Measurements from ENCODE around the gene HADHB. TPM values are rescaled to one million over a fixed set of nuclear protein-coding genes. Genes with fewer than 3 reads are reported as not detected.

Gene HADHB
- total and polyA plus RNA-seq, 8 donors = 120 to 150 (median 131) TPM

GRCh38 chr2:26197516-26197915 lies 47.2 kb upstream of the HADHB start:
- H3K4me3 ChIP-seq = no peak overlapping the region
- no peaks in the 10 kb centered on the region for H3K27me3 ChIP-seq
- DNase-seq = no peak
- H3K9me3 ChIP-seq = no peaks in the 10 kb centered on the region
- TF ChIP-seq, protein P1, sequence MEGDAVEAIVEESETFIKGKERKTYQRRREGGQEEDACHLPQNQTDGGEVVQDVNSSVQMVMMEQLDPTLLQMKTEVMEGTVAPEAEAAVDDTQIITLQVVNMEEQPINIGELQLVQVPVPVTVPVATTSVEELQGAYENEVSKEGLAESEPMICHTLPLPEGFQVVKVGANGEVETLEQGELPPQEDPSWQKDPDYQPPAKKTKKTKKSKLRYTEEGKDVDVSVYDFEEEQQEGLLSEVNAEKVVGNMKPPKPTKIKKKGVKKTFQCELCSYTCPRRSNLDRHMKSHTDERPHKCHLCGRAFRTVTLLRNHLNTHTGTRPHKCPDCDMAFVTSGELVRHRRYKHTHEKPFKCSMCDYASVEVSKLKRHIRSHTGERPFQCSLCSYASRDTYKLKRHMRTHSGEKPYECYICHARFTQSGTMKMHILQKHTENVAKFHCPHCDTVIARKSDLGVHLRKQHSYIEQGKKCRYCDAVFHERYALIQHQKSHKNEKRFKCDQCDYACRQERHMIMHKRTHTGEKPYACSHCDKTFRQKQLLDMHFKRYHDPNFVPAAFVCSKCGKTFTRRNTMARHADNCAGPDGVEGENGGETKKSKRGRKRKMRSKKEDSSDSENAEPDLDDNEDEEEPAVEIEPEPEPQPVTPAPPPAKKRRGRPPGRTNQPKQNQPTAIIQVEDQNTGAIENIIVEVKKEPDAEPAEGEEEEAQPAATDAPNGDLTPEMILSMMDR (IDR thresholded peaks at IDR 0.05) = no peak
- H3K27ac ChIP-seq = no peak overlapping the region
- intact Hi-C loops (cut with DNase I) = no loop called here
- no peaks in the 10 kb centered on the region for H3K4me1 ChIP-seq
- no peak for ATAC-seq
- H3K36me3 ChIP-seq = peaks cover 3 to 100% of the 10 kb centered on the region in 2 donors

GRCh38 chr2:26202981-26203490 lies 41.7 kb upstream of the HADHB start:
- H3K4me1 ChIP-seq = no peaks in the 10 kb centered on the region
- no peak overlapping the region for H3K27ac ChIP-seq
- H3K36me3 ChIP-seq = peaks cover 3 to 99% of the 10 kb centered on the region in 2 donors
- TF ChIP-seq, protein P1 (IDR thresholded peaks at IDR 0.05) = no peak
- no peak for ATAC-seq
- no peak overlapping the region for H3K4me3 ChIP-seq
- H3K27me3 ChIP-seq = no peaks in the 10 kb centered on the region
- DNase-seq = no peak
- intact Hi-C loops (cut with DNase I) = no loop called here
- H3K9me3 ChIP-seq = no peaks in the 10 kb centered on the region

GRCh38 chr2:26203906-26204305 lies 40.8 kb upstream of the HADHB start:
- H3K27ac ChIP-seq = no peak overlapping the region
- H3K4me3 ChIP-seq = no peak overlapping the region
- DNase-seq (no peak), ATAC-seq (no peak)
- peaks cover 3 to 99% of the 10 kb centered on the region in 2 donors for H3K36me3 ChIP-seq
- no peaks in the 10 kb centered on the region for H3K4me1 ChIP-seq
- no peaks in the 10 kb centered on the region for H3K9me3 ChIP-seq
- H3K27me3 ChIP-seq = no peaks in the 10 kb centered on the region
- intact Hi-C loops (cut with DNase I) = no loop called here
- TF ChIP-seq, protein P1 (IDR thresholded peaks at IDR 0.05) = no peak

DNA sequence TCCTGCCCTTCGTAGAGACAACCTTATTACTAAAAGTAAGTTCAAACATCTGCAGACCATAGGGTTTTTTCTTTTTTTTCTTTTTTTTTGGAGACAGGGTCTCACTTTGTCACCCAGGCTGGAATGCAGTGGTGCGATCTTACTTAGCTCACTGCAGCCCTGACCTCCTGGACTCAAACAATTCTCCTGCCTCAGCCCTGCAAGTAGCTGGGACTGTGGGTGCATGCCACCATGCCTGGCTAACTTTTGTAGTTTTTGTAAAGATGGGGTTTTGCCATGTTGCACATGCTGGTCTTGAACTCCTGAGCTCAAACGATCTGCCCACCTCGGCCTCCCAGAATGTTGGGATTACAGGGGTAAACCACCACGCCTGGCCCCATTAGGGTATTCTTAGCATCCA lies 32.7 kb upstream of the HADHB start:
- Histone ChIP-seq H3K36me3 (peaks cover 3 to 100% of the 10 kb centered on the region in 2 donors), H3K4me1 (no peaks in the 10 kb centered on the region)
- ATAC-seq = no peak

GRCh38 chr2:26214759-26215158 lies 30.0 kb upstream of the HADHB start:
- TF ChIP-seq, protein P1 (IDR thresholded peaks at IDR 0.05) = no peak

More for the DNA sequence above, 32.7 kb upstream of the HADHB start:
- H3K27ac ChIP-seq = no peak overlapping the region
- no peak overlapping the region for H3K4me3 ChIP-seq
- no peaks in the 10 kb centered on the region for H3K9me3 ChIP-seq
- intact Hi-C loops (cut with DNase I) = no loop called here
- no peaks in the 10 kb centered on the region for H3K27me3 ChIP-seq
- DNase-seq = no peak
- TF ChIP-seq, protein P1 (IDR thresholded peaks at IDR 0.05) = no peak

More at GRCh38 chr2:26214759-26215158, 30.0 kb upstream of the HADHB start:
- no peaks in the 10 kb centered on the region for H3K27me3 ChIP-seq
- no peaks in the 10 kb centered on the region for H3K9me3 ChIP-seq
- H3K4me3 ChIP-seq = no peak overlapping the region
- DNase-seq = no peak
- H3K4me1 ChIP-seq = no peaks in the 10 kb centered on the region
- no peak for ATAC-seq
- H3K36me3 ChIP-seq = peaks cover 3 to 97% of the 10 kb centered on the region in 2 donors
- no peak overlapping the region for H3K27ac ChIP-seq
- intact Hi-C loops (cut with DNase I) = no loop called here

Measured in left lung (tissue), 10 donors.